Measurements from ENCODE around the gene MRPL24.

Gene MRPL24

GRCh38 chr1:156691665-156692440, 49.0 kb downstream of the MRPL24 start:
- H3K9me3 ChIP-seq (ENCODE audit: insufficient read depth, low read length), result no peaks in the 10 kb centered on the region
- H3K4me2 ChIP-seq (ENCODE audit: low read length), result no peak overlapping the region
- no peaks in the 10 kb centered on the region for H3K79me2 ChIP-seq (ENCODE audit: low read length)
- TF ChIP-seq EZH2phosphoT487 (IDR thresholded peaks at IDR 0.05; ENCODE audit: low read depth), result 0 out of 2 replicates have a peak, but pooled peaks have one; percentile 8
- no peak for TF ChIP-seq CTCF (IDR thresholded peaks at IDR 0.05; ENCODE audit: low read depth, low read length)
- H3K4me3 ChIP-seq (ENCODE audit: low read length), result no peak overlapping the region
- H3K27me3 ChIP-seq (ENCODE audit: low read depth, low read length), result peaks cover 51% of the 10 kb centered on the region
- H3K9ac ChIP-seq (ENCODE audit: low read length), result no peak overlapping the region
- no peak overlapping the region for H2AFZ ChIP-seq (ENCODE audit: low read depth, low read length)
- H3K27ac ChIP-seq (ENCODE audit: low read length), result no peak overlapping the region
- H3K4me1 ChIP-seq (ENCODE audit: low read length), result peaks cover 11% of the 10 kb centered on the region
- no peaks in the 10 kb centered on the region for H3K36me3 ChIP-seq (replicated peaks; ENCODE audit: low read depth, low read length)
- H4K20me1 ChIP-seq (ENCODE audit: insufficient read depth, low read length), result no peaks in the 10 kb centered on the region

GRCh38 chr1:156691191-156691590, 49.7 kb downstream of the MRPL24 start:
- H3K27ac ChIP-seq (ENCODE audit: low read length), result no peak overlapping the region
- H4K20me1 ChIP-seq (ENCODE audit: insufficient read depth, low read length), result no peaks in the 10 kb centered on the region
- H3K9ac ChIP-seq (ENCODE audit: low read length), result no peak overlapping the region
- H3K36me3 ChIP-seq (replicated peaks; ENCODE audit: low read depth, low read length), result no peaks in the 10 kb centered on the region
- H3K4me3 ChIP-seq (ENCODE audit: low read length), result no peak overlapping the region
- no peak overlapping the region for H2AFZ ChIP-seq (ENCODE audit: low read depth, low read length)
- no peak for TF ChIP-seq CTCF (IDR thresholded peaks at IDR 0.05; ENCODE audit: low read depth, low read length)
- TF ChIP-seq EZH2phosphoT487 (IDR thresholded peaks at IDR 0.05; ENCODE audit: low read depth), result no peak
- H3K4me2 ChIP-seq (ENCODE audit: low read length), result no peak overlapping the region
- H3K27me3 ChIP-seq (ENCODE audit: low read depth, low read length), result peaks cover 51% of the 10 kb centered on the region
- H3K79me2 ChIP-seq (ENCODE audit: low read length), result no peaks in the 10 kb centered on the region
- peaks cover 11% of the 10 kb centered on the region for H3K4me1 ChIP-seq (ENCODE audit: low read length)
- H3K9me3 ChIP-seq (ENCODE audit: insufficient read depth, low read length), result no peaks in the 10 kb centered on the region

GRCh38 chr1:156690675-156691036, 50.2 kb downstream of the MRPL24 start:
- Histone ChIP-seq H3K27ac (ENCODE audit: low read length) (no peak overlapping the region), H3K79me2 (ENCODE audit: low read length) (no peaks in the 10 kb centered on the region), H3K4me3 (ENCODE audit: low read length) (no peak overlapping the region), H3K9me3 (ENCODE audit: insufficient read depth, low read length) (no peaks in the 10 kb centered on the region), H4K20me1 (ENCODE audit: insufficient read depth, low read length) (no peaks in the 10 kb centered on the region), H3K36me3 (replicated peaks; ENCODE audit: low read depth, low read length) (no peaks in the 10 kb centered on the region), H3K4me1 (ENCODE audit: low read length) (peaks cover 11% of the 10 kb centered on the region), H3K27me3 (ENCODE audit: low read depth, low read length) (peaks cover 51% of the 10 kb centered on the region), H3K4me2 (ENCODE audit: low read length) (no peak overlapping the region), H2AFZ (ENCODE audit: low read depth, low read length) (no peak overlapping the region), H3K9ac (ENCODE audit: low read length) (no peak overlapping the region)
- TF ChIP-seq EZH2phosphoT487 (IDR thresholded peaks at IDR 0.05; ENCODE audit: low read depth), result no peak
- TF ChIP-seq CTCF (IDR thresholded peaks at IDR 0.05; ENCODE audit: low read depth, low read length), result no peak

GRCh38 chr1:156689953-156690674, 50.8 kb downstream of the MRPL24 start:
- H3K27ac ChIP-seq (ENCODE audit: low read length), result no peak overlapping the region
- peak overlapping the region; percentile 61; the same call in 1 of the 2 replicates for H3K4me3 ChIP-seq (ENCODE audit: low read length)
- no peaks in the 10 kb centered on the region for H4K20me1 ChIP-seq (ENCODE audit: insufficient read depth, low read length)
- peak overlapping the region; percentile 86 for H3K4me2 ChIP-seq (ENCODE audit: low read length)
- H3K27me3 ChIP-seq (ENCODE audit: low read depth, low read length), result peaks cover 56% of the 10 kb centered on the region
- peaks cover 11% of the 10 kb centered on the region for H3K4me1 ChIP-seq (ENCODE audit: low read length)
- no peak overlapping the region for H2AFZ ChIP-seq (ENCODE audit: low read depth, low read length)
- no peak overlapping the region for H3K9ac ChIP-seq (ENCODE audit: low read length)
- TF ChIP-seq CTCF (IDR thresholded peaks at IDR 0.05; ENCODE audit: low read depth, low read length) (no peak), EZH2phosphoT487 (IDR thresholded peaks at IDR 0.05; ENCODE audit: low read depth) (no peak)
- no peaks in the 10 kb centered on the region for H3K79me2 ChIP-seq (ENCODE audit: low read length)
- H3K36me3 ChIP-seq (replicated peaks; ENCODE audit: low read depth, low read length), result no peaks in the 10 kb centered on the region
- no peaks in the 10 kb centered on the region for H3K9me3 ChIP-seq (ENCODE audit: insufficient read depth, low read length)
